ENCODE measurements around the gene SPNS2. TPM values are rescaled to one million over a fixed set of nuclear protein-coding genes. Genes with fewer than 3 reads are reported as not detected.

Gene SPNS2
- total RNA-seq, 1 donor from 2014 or later = 79.3 TPM

- peaks cover 6% of the 10 kb centered on the region for H3K4me1 ChIP-seq
- no peaks in the 10 kb centered on the region for H3K9me3 ChIP-seq
- no peak overlapping the region for H3K4me3 ChIP-seq
- H3K27ac ChIP-seq = no peak overlapping the region
- no peaks in the 10 kb centered on the region for H3K36me3 ChIP-seq
- no peak for DNase-seq (ENCODE audit: extremely low spot score in 2 of 2)
- no peaks in the 10 kb centered on the region for H3K27me3 ChIP-seq
- intact Hi-C loops (cut with DNase I) = no loop called here
- TF ChIP-seq POLR2AphosphoS5 (IDR thresholded peaks at IDR 0.05; ENCODE audit: insufficient read depth in 1 of 2, low read depth in 1 of 2) (no peak), CTCF (IDR thresholded peaks at IDR 0.05) (no peak), POLR2A (IDR thresholded peaks at IDR 0.05) (no peak)
Observed at GRCh38 chr17:4472286-4472685, 26.4 kb upstream of the SPNS2 start.

GRCh38 chr17:4474093-4474492 lies 24.6 kb upstream of the SPNS2 start:
- no peak overlapping the region for H3K27ac ChIP-seq
- intact Hi-C loops (cut with DNase I) = no loop called here

GRCh38 chr17:4475001-4475400 lies 23.7 kb upstream of the SPNS2 start:
- Histone ChIP-seq H3K27me3 (no peaks in the 10 kb centered on the region), H3K36me3 (no peaks in the 10 kb centered on the region), H3K9me3 (no peaks in the 10 kb centered on the region), H3K4me3 (no peak overlapping the region), H3K27ac (no peak overlapping the region), H3K4me1 (peaks cover 6% of the 10 kb centered on the region)
- intact Hi-C loops (cut with DNase I) = no loop called here
- TF ChIP-seq POLR2A (IDR thresholded peaks at IDR 0.05) (no peak), POLR2AphosphoS5 (IDR thresholded peaks at IDR 0.05; ENCODE audit: insufficient read depth in 1 of 2, low read depth in 1 of 2) (no peak)
- DNase-seq (ENCODE audit: extremely low spot score in 2 of 2) = no peak

More at GRCh38 chr17:4474093-4474492, 24.6 kb upstream of the SPNS2 start:
- no peaks in the 10 kb centered on the region for H3K9me3 ChIP-seq
- TF ChIP-seq CTCF (IDR thresholded peaks at IDR 0.05) = no peak
- TF ChIP-seq POLR2A (IDR thresholded peaks at IDR 0.05) = no peak
- no peak for TF ChIP-seq POLR2AphosphoS5 (IDR thresholded peaks at IDR 0.05; ENCODE audit: insufficient read depth in 1 of 2, low read depth in 1 of 2)
- no peaks in the 10 kb centered on the region for H3K27me3 ChIP-seq
- peaks cover 6% of the 10 kb centered on the region for H3K4me1 ChIP-seq
- H3K36me3 ChIP-seq = no peaks in the 10 kb centered on the region
- no peak for DNase-seq (ENCODE audit: extremely low spot score in 2 of 2)
- no peak overlapping the region for H3K4me3 ChIP-seq

GRCh38 chr17:4475463-4475862 lies 23.2 kb upstream of the SPNS2 start:
- Histone ChIP-seq H3K27me3 (no peaks in the 10 kb centered on the region), H3K9me3 (no peaks in the 10 kb centered on the region), H3K27ac (no peak overlapping the region), H3K36me3 (no peaks in the 10 kb centered on the region), H3K4me3 (no peak overlapping the region), H3K4me1 (peaks cover 6% of the 10 kb centered on the region)
- DNase-seq (ENCODE audit: extremely low spot score in 2 of 2) = no peak
- intact Hi-C loops (cut with DNase I) = no loop called here
- TF ChIP-seq POLR2AphosphoS5 (IDR thresholded peaks at IDR 0.05; ENCODE audit: insufficient read depth in 1 of 2, low read depth in 1 of 2) (no peak), POLR2A (IDR thresholded peaks at IDR 0.05) (no peak), CTCF (IDR thresholded peaks at IDR 0.05) (no peak)

GRCh38 chr17:4476017-4476416 lies 22.7 kb upstream of the SPNS2 start:
- no peak for TF ChIP-seq POLR2AphosphoS5 (IDR thresholded peaks at IDR 0.05; ENCODE audit: insufficient read depth in 1 of 2, low read depth in 1 of 2)
- no peak for TF ChIP-seq CTCF (IDR thresholded peaks at IDR 0.05)
- no peak for TF ChIP-seq POLR2A (IDR thresholded peaks at IDR 0.05)
- Histone ChIP-seq H3K27ac (no peak overlapping the region), H3K4me3 (no peak overlapping the region), H3K9me3 (no peaks in the 10 kb centered on the region), H3K36me3 (no peaks in the 10 kb centered on the region), H3K27me3 (no peaks in the 10 kb centered on the region), H3K4me1 (peaks cover 6% of the 10 kb centered on the region)
- intact Hi-C loops (cut with DNase I) = no loop called here
- no peak for DNase-seq (ENCODE audit: extremely low spot score in 2 of 2)

All from vagina (tissue), 2 donors.